MM.1S (cell line): ENCODE measurements around the gene C1QL2.

Experiments
- DNase-seq: peaks from one replicate; pipeline ENCODE4 v3.0.0-alpha.2; 2015
- H2AFZ ChIP-seq: fragments of 300-600 bp; sonication (generic); 2 replicates; pipeline ENCODE4 v1.6.0; 2016; ENCODE audit warnings: antibody characterized with exemption, low read length
- H3F3A ChIP-seq: fragments of 300-600 bp; sonication (generic); 2 replicates; pipeline ENCODE4 v1.6.1; 2016; ENCODE audit warnings: mild to moderate bottlenecking, antibody characterized with exemption, low read length, moderate library complexity, mixed read lengths; ENCODE audit not compliant: insufficient read depth
- H3K27ac ChIP-seq: fragments of 300-600 bp; sonication (generic); 2 replicates; pipeline ENCODE4 v1.5.1; 2016; ENCODE audit warnings: mild to moderate bottlenecking, low read length
- H3K27me3 ChIP-seq: fragments of 300-600 bp; sonication (generic); replicated peaks from 2 replicates; pipeline ENCODE4 v1.6.0; 2016; ENCODE audit warnings: low read length; ENCODE audit not compliant: insufficient read depth
- H3K36me3 ChIP-seq: fragments of 300-600 bp; sonication (generic); replicated peaks from 2 replicates; pipeline ENCODE4 v1.6.1; 2016; ENCODE audit warnings: mild to moderate bottlenecking, low read length, mixed read lengths; ENCODE audit not compliant: insufficient read depth
- H3K4me1 ChIP-seq: fragments of 300-600 bp; sonication (generic); 2 replicates; pipeline ENCODE4 v1.6.1; 2016; ENCODE audit warnings: low read length, mixed read lengths
- H3K4me2 ChIP-seq: fragments of 300-600 bp; sonication (generic); 2 replicates; pipeline ENCODE4 v1.6.0; 2016; ENCODE audit warnings: low read depth, low read length
- H3K4me3 ChIP-seq: fragments of 300-600 bp; sonication (generic); 2 replicates; pipeline ENCODE4 v1.5.1; 2016; ENCODE audit warnings: low read length, mixed read lengths
- H3K79me2 ChIP-seq: fragments of 300-600 bp; sonication (generic); 2 replicates; pipeline ENCODE4 v1.6.1; 2016; ENCODE audit warnings: mixed run types, low read length, mixed read lengths
- H3K9ac ChIP-seq: fragments of 300-600 bp; sonication (generic); 2 replicates; pipeline ENCODE4 v1.6.1; 2016; ENCODE audit warnings: low read length, mixed read lengths
- H3K9me2 ChIP-seq: fragments of 300-600 bp; sonication (generic); replicated peaks from 2 replicates; pipeline ENCODE4 v1.6.1; 2016; ENCODE audit warnings: mild to moderate bottlenecking, low read length, mixed read lengths; ENCODE audit not compliant: insufficient read depth
- H3K9me3 ChIP-seq: fragments of 300-600 bp; sonication (generic); replicated peaks from 2 replicates; pipeline ENCODE4 v1.6.1; 2016; ENCODE audit warnings: mild to moderate bottlenecking, low read length, mixed read lengths; ENCODE audit not compliant: insufficient read depth
- H4K20me1 ChIP-seq: fragments of 300-600 bp; sonication (generic); 2 replicates; pipeline ENCODE4 v1.6.1; 2016; ENCODE audit warnings: mild to moderate bottlenecking, low read length, moderate library complexity, mixed read lengths; ENCODE audit not compliant: insufficient read depth
- EZH2 ChIP-seq: fragments of 300-600 bp; sonication (generic); optimal IDR thresholded peaks from 2 replicates; pipeline ENCODE3; 2017; ENCODE audit warnings: low read depth, mild to moderate bottlenecking, antibody characterized with exemption, low read length, mixed read lengths
- EZH2phosphoT487 ChIP-seq: fragments of 300-600 bp; sonication (generic); IDR thresholded peaks from 2 replicates; pipeline ENCODE4 v1.6.1; 2018; ENCODE audit warnings: antibody characterized with exemption, low read length
- TF ChIP-seq, protein P1 (sequence below): fragments of 300-600 bp; sonication (generic); IDR thresholded peaks from 2 replicates; pipeline ENCODE4 v1.5.1; 2016; ENCODE audit warnings: antibody characterized with exemption, low read length, mixed read lengths

Gene C1QL2

DNA sequence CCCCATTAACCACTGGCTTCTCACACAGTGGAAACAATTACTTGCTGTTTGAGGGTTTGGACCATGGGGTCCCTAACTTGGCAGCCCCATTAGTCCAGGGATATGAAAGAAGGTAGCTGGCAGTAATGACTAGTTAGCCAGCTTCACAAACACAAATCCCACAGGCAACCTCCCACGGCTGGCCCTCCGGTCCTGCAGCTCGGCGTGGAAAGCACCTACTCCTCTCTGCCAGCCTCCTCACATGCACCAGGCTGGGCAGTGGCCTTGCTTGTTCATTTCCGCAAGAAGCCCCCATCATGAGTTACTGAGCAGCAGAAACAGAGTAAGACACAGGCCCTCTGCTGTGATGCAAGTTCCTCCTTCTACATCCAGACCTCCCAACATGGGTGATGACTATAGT, 13.7 kb downstream of the C1QL2 start:
- Histone ChIP-seq H3K27me3 (no peaks in the 10 kb centered on the region), H3K79me2 (no peaks in the 10 kb centered on the region), H3K9ac (no peak overlapping the region), H3K27ac (no peak overlapping the region), H4K20me1 (no peaks in the 10 kb centered on the region), H2AFZ (no peak overlapping the region), H3K4me1 (no peaks in the 10 kb centered on the region), H3F3A (no peaks in the 10 kb centered on the region), H3K4me3 (no peak overlapping the region), H3K36me3 (no peaks in the 10 kb centered on the region), H3K9me3 (no peaks in the 10 kb centered on the region), H3K9me2 (no peaks in the 10 kb centered on the region), H3K4me2 (no peak overlapping the region)
- TF ChIP-seq, protein P1, sequence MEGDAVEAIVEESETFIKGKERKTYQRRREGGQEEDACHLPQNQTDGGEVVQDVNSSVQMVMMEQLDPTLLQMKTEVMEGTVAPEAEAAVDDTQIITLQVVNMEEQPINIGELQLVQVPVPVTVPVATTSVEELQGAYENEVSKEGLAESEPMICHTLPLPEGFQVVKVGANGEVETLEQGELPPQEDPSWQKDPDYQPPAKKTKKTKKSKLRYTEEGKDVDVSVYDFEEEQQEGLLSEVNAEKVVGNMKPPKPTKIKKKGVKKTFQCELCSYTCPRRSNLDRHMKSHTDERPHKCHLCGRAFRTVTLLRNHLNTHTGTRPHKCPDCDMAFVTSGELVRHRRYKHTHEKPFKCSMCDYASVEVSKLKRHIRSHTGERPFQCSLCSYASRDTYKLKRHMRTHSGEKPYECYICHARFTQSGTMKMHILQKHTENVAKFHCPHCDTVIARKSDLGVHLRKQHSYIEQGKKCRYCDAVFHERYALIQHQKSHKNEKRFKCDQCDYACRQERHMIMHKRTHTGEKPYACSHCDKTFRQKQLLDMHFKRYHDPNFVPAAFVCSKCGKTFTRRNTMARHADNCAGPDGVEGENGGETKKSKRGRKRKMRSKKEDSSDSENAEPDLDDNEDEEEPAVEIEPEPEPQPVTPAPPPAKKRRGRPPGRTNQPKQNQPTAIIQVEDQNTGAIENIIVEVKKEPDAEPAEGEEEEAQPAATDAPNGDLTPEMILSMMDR = no peak
- TF ChIP-seq EZH2phosphoT487 (no peak), EZH2 (no peak)
- no peak for DNase-seq

DNA sequence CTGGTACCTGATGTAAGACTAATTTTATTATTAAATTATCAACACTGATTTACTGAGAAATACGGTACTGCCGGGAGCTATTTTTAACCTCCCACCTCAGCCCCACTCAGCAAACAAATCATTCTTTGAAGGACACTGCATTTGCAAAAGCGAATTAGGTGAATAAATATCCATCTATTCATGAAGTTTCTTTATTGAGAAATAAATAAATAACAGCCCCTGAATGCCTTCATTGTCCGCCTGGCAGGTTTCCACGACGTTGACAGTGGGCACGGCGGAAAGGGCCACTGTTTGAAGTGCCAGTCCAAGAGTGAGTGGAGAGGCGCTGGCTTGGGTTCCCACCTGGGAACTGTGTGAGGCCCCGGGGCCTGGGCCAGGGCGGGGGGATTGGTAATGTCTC, 15.7 kb downstream of the C1QL2 start:
- Histone ChIP-seq H3K4me3 (no peak overlapping the region), H3K27ac (no peak overlapping the region), H3K9ac (no peak overlapping the region), H4K20me1 (no peaks in the 10 kb centered on the region), H3K9me2 (no peaks in the 10 kb centered on the region), H3K79me2 (no peaks in the 10 kb centered on the region), H3K9me3 (no peaks in the 10 kb centered on the region), H2AFZ (no peak overlapping the region), H3K27me3 (no peaks in the 10 kb centered on the region), H3K4me1 (no peaks in the 10 kb centered on the region), H3F3A (no peaks in the 10 kb centered on the region), H3K4me2 (no peak overlapping the region), H3K36me3 (no peaks in the 10 kb centered on the region)
- TF ChIP-seq EZH2 (no peak), EZH2phosphoT487 (no peak)
- TF ChIP-seq, protein P1 = no peak
- DNase-seq = no peak

DNA sequence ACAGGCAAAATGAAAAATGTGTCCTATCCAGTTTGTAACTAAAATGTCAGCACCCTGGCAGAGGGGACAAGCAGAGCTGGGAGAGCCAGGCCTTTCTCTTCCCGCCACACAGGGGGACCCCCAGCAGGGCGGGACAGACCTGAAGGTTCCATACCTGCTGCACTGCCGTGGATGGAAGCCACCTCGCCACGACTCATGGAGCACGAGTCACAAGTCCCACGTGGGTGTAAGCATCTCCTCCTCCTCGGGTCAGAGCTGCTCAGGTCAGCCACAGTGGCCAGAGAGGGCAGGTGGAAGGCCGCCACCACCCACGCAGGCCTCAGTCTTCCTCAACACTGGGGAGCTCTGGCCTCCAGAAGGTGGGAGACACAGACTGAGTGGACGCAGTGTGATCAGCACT, 21.0 kb downstream of the C1QL2 start:
- Histone ChIP-seq H3K4me2 (no peak overlapping the region), H3K27ac (no peak overlapping the region), H3K36me3 (no peaks in the 10 kb centered on the region), H2AFZ (no peak overlapping the region), H3K9ac (no peak overlapping the region), H3K27me3 (no peaks in the 10 kb centered on the region), H3K9me2 (no peaks in the 10 kb centered on the region), H3K4me1 (no peaks in the 10 kb centered on the region), H4K20me1 (no peaks in the 10 kb centered on the region), H3F3A (no peaks in the 10 kb centered on the region), H3K4me3 (no peak overlapping the region), H3K9me3 (no peaks in the 10 kb centered on the region), H3K79me2 (no peaks in the 10 kb centered on the region)
- no peak for DNase-seq
- TF ChIP-seq, protein P1 = no peak
- no peak for TF ChIP-seq EZH2
- no peak for TF ChIP-seq EZH2phosphoT487

DNA sequence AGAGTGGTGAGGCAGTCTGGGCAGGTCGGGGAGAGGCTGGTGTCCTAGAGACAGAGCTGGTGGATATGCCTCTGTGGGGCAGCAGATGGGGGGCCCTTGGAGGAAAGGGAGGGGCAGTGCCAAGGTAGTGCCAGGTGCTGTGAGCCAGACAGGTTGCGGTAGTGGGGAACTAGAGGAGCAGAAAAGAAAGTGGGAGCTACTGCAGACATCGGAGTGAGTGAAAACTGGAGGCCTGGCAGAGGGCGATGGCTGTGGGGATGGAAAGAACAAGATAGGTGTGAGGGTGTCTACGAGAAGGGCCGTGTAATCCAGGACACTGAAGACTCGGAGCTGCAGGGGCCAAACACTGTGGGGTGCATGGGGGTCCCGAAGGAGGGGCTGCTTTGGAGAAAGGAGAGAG, 21.7 kb downstream of the C1QL2 start:
- TF ChIP-seq, protein P1 = no peak
- Histone ChIP-seq H3K27ac (no peak overlapping the region), H3K36me3 (no peaks in the 10 kb centered on the region), H3K4me3 (no peak overlapping the region), H3K27me3 (no peaks in the 10 kb centered on the region), H3K9me3 (no peaks in the 10 kb centered on the region; the same call in 1 of the 2 replicates), H3K9me2 (no peaks in the 10 kb centered on the region), H3K79me2 (no peaks in the 10 kb centered on the region), H3K9ac (no peak overlapping the region), H4K20me1 (no peaks in the 10 kb centered on the region), H2AFZ (no peak overlapping the region), H3F3A (no peaks in the 10 kb centered on the region), H3K4me1 (no peaks in the 10 kb centered on the region), H3K4me2 (no peak overlapping the region)
- no peak for DNase-seq
